Placental pericyte (primary cell): ENCODE data around the gene TRIM41. TPM values are rescaled to one million over a fixed set of nuclear protein-coding genes. Genes with fewer than 3 reads are reported as not detected.

Source experiments
- small RNA-seq: library from RNA; depleted of rRNA; stranded (forward); fragments of <200 nt; gene quantifications from one replicate; pipeline ENCODE3, GENCODE V24; 2012; ENCODE audit warnings: low replicate concordance
- total RNA-seq: library from RNA; depleted of rRNA; stranded (reverse); fragments of >200 nt; gene quantifications from 2 replicates; pipeline ENCODE4 v1.2.3, GENCODE V29; 2012

Gene TRIM41
- total RNA-seq: 10.5 and 15.1 TPM in 2 replicates

DNA sequence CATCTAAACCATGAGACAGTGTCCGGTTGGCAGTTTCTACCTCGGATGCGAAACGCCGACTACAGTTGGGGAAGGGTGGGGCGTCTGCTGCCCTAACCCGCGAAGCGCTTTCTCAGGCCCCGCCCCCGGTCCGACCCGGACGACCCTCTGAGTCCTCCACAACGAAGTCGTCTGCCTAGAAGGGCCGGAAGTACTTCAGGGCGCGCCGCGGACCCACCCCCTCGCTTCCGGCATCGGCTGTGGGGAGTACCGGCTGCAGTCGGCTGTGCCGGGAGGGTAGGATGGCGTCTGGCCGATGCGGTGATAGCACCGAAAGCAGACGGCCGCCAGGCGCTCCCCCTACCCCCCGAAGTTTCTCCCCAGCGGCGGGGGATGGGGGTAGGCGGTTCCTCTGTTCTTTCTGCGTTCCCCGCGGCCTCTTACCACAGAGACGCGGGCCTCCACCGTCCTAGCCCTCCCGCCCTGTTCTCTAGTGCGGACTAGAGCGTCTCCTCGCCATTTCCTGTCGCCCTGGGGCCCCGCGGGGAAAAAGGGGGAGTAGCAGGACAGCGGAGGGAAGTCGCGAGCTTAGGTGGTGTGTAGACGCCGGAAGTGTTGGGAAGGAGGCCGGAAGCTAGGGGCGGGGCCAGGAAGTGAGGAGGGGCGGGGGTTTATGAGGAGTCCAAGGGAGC lies at the start of gene TRIM41:
Gene TRIM41, plus strand, starts transcription at position 224 of the 671 bp plus-strand sequence. CDS start 719 bp downstream, outside the sequence.

GRCh38 chr5:181204826-181205760 lies 18.0 kb upstream of the TRIM41 start, which contains the start of gene TRIM7:
TRIM7 (minus strand) TSS chr5:181205196; CDS start chr5:181205110, 86 bp downstream.

GRCh38 chr5:181243564-181244343 lies 20.7 kb downstream of the TRIM41 start, which contains the start of gene RACK1:
RACK1 (minus strand) TSS chr5:181243906; CDS start chr5:181243800, 106 bp downstream.

DNA sequence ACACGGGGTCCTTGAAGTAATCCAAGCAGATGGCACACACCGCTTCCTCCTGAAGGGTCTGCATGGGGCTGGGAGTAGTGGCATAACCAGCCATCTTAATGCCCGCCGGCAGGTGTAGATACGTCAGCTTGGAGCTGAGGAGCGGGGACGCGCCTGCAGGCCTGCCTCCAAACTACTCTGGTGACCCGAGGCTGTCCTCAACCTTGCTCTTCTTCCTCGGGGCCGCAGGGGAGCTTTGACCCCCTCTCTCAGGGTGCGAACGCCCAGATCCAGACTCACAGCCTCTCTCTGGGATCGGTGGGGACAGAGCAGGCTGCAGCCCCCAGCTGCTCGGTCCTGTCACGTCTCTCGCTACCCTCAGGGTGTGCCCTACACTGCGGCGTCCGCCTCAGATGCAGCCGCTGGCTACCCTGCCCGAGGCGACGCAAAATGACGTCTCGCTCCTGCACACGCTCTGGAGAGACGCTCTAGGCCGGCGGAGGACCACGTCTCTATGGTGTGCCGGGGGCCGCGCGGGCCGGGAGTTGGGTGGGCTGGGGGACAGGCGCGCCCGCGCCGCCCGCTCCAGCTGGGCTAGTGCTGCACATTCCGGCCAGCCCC lies 37.7 kb downstream of the TRIM41 start, which contains the start of gene TRIM52:
Gene TRIM52, minus strand, starts transcription at position 424 of the 600 bp plus-strand sequence. Its CDS starts 330 bp downstream, at position 94.

Small RNA genes lying within 50 kb of the gene (small RNA-seq; reads per million reads assigned to genes)
- gene MIR4638: not detected
- not detected for gene SNORD95
- not detected for gene SNORD96A

Other genes starting within 250 kb of the TRIM41 start
- gene BTNL3, start 234.4 kb upstream of the TRIM41 start, total RNA-seq: not detected in 2 replicates
- not detected in 2 replicates for gene BTNL9, start 183.0 kb upstream of the TRIM41 start, total RNA-seq
- not detected in 2 replicates for gene OR2V1, start 92.1 kb upstream of the TRIM41 start, total RNA-seq
- gene OR2V2, start 75.7 kb upstream of the TRIM41 start, total RNA-seq: not detected in 2 replicates
- 1.1 and 3.4 TPM in 2 replicates for gene TRIM7, start 18.1 kb upstream of the TRIM41 start, total RNA-seq
- gene RACK1, start 20.6 kb downstream of the TRIM41 start, total RNA-seq: 4,162 and 6,590 TPM in 2 replicates
- 4.2 and 6.2 TPM in 2 replicates for gene TRIM52, start 37.9 kb downstream of the TRIM41 start, total RNA-seq
- gene OR4F3, start 144.0 kb downstream of the TRIM41 start, total RNA-seq: 0.44 TPM in 1 of 2 replicates, not detected in the other